Thyroid gland (tissue), 4 donors: ENCODE results near the gene MEIOSIN.

ENCODE experiments used
- CTCF ChIP-seq, 6 experiments: fragments of 200-600 bp in 3 of 6; fragments of 450-650 bp in 3 of 6; sonication (generic) in 3 of 6; IDR thresholded peaks; one replicate each; pipeline ENCODE4 v1.5.1; 2016 to 2019; ENCODE audit warnings: antibody characterized with exemption in 6 of 6, mild to moderate bottlenecking in 2 of 6, inconsistent platforms in 1 of 6, moderate library complexity in 1 of 6
- POLR2A ChIP-seq, 2 donors: fragments of 450-650 bp; IDR thresholded peaks; one replicate each; pipeline ENCODE4 v1.6.1; 2017; ENCODE audit warnings: antibody characterized with exemption in 2 of 2, mild to moderate bottlenecking in 2 of 2, moderate library complexity in 1 of 2

- TF ChIP-seq CTCF (IDR thresholded peaks at IDR 0.05) (no peak), POLR2A (IDR thresholded peaks at IDR 0.05) (no peak)
These were observed 56.0 kb downstream of the MEIOSIN start for GRCh38 chr19:45789035-45789786.
